Activated gamma-delta T cell treated with anti-CD3 and anti-CD28 coated beads, Interleukin-2, amount 50 U/mL, for 16 hours (primary cell): ENCODE data around the gene TNS3.
"Not testable (repeated sequence)": the region's sequence is repeated elsewhere in the genome, so short reads cannot be mapped to it uniquely, and the experiment has no call there.

Experiments used
- DNase-seq: peaks from one replicate; pipeline ENCODE4 v3.0.0-alpha.2; 2020; ENCODE audit warnings: low read depth

Gene TNS3

DNA sequence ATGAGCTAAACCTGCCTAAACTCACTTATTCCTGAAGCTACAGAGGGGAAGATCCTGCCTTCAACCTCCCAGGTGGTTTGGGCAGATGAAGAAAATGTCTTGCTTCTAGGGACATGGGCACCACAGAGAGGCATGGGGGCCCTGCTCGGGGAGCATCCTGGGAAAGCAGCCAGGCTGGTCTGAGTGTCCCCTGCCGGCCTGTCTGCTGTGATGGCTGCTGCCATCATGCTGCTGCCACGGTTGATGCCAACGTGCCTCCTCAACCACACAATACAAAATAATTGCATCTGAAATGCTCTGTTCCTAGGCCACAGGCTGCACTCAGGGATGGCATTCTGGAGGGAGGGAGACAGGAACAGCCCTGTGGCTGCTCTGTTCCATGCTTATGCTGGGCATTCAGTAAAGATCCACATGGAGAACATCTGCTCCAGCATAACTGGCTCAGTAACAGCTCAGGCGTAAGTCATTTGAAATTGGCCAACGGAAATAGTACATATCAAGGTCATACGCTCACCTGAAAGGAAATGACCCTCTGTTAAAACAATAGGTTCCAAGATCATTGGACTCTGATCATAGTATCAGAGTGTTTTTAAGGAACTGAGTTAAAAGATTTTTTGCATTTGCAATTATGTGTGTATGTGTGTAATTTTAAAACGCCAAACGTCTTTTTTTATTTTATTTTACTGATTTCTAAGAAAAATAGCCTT, 299.0 kb downstream of the TNS3 start:
- DNase-seq, result no peak

- no peak for DNase-seq
These were observed 299.8 kb downstream of the TNS3 start for GRCh38 chr7:47281966-47282643.

GRCh38 chr7:47281161-47281560, 300.8 kb downstream of the TNS3 start:
- no peak for DNase-seq

DNA sequence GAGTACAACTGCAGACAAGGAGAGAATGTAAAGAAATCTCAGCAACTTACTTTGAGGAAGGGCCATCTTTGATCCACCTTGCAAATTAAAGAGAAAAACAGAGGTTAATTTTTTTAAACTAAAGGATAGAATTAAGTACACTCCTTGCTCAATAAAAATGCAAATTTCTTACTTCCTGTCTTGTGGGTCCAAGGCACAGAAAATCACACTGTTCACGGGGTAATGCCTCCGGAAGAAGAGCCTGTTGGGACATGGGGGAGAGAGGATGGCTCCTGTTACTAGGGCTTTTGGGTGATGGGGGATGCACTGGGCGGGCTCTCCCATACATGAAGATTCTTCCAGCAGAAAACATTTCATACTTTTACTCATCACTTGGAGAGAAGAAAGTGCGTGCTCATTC, 301.8 kb downstream of the TNS3 start:
- no peak for DNase-seq

DNA sequence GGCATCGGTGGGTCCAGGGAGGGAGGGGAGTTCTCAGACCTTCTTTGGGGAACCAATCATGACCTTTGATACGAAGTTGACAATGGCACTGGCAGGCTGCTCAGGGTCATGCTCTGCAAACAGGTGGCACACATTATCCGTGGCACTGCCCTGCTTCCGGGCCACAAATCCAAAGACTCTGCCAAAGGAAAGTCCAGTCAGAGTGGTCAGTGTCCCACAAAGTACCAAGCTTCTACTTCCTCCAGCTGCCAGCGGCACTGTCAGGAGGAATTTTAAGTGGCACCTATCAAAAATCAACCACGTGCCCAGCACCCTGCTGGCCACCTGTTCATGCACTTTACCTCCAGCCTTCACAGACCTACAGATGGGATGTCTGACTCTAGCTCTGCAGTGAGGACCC, 303.9 kb downstream of the TNS3 start:
- no peak for DNase-seq

DNA sequence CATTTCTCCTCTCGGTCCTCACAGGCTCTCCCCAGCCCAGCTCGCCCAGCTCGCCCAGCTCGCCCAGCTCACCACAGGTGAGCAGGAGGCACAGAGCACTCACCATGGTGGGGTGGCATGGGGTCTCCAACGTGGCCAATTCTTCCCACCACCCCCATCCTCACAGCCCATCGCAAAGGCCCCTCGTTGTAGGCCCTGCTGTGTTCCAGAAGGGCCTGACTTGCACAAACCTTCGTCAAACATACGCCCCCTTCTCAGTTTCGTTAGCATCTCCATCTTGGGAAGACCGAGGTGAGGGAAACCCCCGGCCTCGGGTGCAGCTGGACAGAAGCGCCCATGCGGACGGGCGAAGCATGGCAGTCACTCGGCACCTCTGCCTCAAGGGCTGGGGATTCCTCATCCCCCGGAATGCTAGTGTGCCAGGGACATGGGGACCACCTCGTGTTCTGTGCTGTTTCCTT, 304.6 kb downstream of the TNS3 start:
- no peak for DNase-seq

DNA sequence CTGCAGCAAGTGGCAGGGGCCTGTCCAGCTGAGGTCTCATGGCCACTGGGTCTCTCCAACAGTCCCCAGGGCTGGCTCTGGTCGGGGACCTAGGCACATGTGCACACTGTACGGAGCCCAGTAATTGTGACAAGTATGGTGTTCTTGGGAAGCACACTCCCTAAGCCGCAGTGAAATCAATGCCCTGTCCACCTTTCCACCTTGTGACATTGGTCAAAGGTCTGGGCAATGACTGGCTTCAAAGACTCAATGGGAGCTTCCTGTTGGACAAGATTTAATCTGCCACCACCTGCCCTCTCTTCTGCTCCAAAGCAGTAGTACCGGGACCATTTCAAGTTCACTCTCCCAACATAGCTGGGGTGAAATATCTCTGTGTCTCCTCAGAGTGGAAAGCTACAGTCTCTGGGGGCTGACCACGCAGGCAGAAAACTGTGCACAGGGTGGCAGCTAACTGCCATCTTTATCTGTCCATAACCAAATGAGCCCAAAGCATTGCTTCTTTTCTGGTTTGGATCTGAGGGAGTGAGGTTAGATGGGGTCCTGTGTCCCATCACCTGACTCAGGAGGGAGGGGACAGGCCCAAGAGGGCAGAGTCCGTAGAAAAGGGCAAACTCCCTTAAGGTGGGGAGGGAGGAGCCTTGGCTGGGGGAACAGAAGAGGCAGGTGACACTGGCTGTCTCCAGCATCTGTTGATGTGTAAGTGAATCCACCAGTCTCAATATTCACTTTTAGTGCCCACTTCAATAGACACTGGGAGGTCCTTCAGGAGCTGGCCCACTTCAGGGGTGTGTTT, 307.7 kb downstream of the TNS3 start:
- DNase-seq, result no peak

- no peak for DNase-seq
These were observed 308.8 kb downstream of the TNS3 start for GRCh38 chr7:47273088-47273487.

DNA sequence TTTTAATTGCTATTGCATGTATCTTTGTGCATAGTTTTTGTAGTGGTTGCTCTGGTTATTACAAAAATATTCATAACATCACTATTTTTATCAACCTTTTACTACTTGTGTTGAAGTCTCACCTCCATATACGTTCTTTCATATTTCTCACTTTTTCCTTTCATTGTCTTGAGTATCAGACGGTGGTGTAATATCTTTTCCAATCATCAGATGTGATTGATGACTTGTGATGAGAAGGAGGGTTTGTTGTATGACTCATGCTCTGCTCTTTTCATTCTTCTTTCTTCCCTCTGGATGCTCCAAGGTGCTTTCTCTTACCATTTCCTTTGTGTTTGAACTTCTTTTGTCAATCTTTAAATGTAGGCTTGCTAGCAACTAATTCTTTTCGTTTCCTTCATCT, 310.2 kb downstream of the TNS3 start:
- no peak for DNase-seq

DNA sequence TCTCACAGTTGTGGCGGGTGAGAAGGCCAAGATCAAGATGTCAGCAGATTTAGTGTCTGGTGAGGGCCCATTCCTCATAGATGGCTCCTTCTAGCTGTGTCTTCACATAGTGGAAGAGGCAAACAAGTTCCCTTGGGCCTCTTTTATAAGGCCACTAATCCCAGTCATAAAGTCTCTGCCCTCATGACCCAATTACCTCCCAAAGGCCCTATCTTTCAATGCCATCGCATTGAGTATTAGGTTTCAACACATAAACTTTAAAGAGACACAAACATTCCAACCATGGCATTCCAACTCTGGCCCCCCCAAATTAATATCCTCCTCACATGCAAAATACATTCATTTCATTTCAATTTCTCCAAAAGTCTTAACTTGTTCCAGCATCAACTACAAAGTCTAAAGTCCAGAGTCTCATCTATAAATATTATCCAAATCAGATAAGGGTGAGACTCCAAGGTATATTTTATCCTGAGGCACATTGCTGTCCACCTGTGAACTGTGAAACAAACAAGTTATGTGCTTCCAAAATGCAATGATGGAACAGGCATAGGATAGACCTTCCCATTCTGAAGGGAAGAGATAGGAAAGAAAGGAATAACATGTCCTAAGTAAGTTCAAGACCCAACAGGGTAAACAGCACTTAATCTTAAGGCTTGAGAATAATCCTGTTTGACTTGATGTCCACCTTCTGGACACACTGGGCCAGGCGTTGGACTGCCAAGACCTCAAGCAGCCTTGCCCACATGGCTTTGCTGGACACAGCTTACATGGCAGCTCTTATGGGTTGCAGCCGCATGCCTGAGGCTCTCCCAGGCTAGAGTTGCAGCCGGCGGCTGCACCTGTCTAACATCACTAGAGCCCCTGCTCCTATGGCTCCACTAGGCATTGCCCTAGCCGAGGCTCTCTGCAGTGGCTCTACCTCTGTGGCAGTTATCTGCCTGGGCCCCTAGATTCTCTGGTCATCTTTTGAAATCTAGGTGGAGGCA, 312.8 kb downstream of the TNS3 start:
- no peak for DNase-seq

DNA sequence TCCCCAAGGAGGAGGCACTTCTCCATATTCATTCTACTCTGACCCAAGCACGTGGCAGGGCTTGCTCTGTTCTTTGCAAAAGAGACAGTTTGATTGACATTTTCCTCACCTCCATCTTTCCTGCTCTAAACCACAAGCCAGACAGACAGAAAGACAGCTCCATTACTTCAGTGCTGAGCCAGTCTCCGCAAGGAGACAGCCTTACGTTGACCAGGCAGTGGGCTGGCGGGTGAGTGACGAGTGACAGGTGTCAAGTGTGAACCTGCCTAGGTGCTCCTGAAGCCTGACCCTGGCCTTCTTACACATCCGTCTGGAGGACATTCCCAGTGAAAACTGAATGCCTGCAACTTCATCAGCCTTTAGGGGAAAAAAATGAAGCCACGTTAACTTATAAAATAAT, 314.6 kb downstream of the TNS3 start:
- DNase-seq, result no peak

- no peak for DNase-seq
These were observed 315.1 kb downstream of the TNS3 start for GRCh38 chr7:47266799-47267198.

DNA sequence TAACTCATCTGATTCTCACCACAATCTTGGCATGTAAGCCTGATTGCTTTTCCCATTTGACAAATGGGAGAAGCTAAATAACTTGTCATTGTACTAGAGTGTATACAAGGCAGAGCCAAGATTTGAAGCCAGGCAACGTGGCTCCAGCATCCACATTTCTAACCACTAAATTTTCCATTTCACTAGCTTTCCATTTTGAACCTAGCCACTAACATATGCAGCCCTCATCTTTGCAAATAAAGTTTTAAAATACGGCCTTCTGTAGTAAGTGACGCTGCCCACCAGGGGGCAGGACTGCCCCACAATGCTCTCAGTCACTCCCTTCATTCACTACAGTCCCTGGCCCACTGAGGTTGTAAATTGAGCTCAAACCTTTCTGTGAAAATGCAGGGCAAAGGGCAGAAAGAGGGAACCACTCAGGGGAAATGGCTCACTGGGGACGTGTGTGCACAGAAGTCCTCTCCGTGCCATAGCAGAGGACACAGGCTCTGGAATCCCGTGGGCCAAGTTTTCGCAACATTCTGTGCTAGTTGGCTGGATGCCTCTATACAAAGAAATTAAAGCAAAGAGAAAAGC, 315.7 kb downstream of the TNS3 start:
- no peak for DNase-seq

DNA sequence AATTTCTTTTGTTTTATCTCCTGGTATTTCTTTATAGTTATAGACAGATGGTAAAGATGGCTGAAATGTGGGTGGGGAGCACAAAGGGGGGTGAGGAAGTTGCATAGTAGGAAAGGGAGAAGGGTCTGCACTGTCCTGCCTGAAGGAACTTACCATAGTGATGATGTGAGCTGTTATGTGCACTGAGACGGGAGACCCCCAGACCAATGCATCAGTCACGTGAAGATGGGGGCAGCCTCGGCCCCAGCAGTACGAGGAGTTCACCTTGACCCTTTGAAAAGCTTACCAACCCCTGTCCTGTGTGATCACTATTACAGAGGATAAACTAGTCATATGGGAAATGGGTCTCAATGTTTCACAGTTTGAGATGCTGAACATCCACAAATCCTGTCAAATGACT, 316.3 kb downstream of the TNS3 start:
- no peak for DNase-seq

DNA sequence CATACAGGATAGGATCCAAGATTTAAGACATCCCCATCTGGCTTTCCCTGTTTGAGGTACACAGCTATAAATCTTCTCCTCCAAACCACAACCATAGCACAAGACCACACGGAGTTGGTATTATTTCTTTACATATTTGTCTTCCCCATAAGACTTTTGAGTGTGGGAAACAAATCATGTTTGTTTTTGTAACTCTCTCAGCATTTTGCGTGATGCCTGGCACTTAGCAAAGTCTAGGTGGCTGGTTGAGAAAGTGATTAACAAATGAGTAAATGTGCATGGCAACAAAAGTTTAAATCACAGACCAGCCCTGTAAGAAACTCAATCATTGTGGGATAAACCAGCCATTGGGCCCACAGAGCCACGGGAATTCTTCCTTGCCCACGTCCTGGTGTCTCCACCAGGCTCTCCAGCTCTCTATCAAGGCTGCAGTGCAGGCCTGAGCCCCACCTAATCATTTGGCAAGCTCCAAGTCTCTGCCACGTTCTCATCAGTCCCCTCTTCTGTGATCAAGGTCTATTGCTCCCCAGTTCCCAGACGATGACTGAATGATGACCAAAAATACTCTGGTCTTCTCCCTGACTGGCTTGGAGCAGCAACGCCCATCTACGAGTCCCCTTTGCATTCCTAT, 317.8 kb downstream of the TNS3 start:
- DNase-seq, result no peak

GRCh38 chr7:47262881-47263280, 319.0 kb downstream of the TNS3 start:
- no peak for DNase-seq

DNA sequence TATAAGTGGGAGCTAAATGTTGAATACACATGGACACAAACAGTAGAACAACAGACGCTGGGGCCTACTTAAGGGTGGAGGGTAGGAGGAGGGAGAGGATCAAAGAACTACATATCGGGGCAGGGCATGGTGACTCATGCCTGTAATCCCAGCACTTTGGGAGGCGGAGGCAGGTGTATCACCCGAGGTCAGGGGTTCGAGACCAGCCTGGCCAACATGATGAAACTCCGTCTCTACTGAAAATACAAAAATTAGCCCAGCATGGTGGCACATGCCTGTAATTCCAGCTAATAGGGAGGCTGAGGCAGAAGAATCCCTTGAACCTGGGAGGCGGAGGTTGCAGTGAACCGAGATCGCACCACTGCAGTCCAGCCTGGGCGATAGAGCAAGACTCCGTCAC, 319.8 kb downstream of the TNS3 start:
- not testable (repeated sequence) for DNase-seq

DNA sequence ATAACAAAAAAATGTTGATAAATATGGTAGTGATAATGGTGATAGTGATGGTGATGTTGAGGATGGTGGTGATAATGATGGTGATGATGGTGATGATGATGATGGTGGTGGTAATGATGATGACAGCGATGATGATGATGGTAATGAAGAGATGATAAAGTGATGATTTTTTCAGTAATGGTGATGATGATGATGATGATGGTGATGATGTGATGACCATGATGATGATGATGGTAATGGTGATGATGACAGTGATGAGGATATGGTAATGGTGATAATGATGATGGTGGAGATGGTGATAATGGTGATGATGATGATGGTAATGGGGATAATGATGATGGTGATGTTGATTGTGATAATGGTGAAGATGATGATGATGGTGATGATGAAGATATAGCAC, 321.6 kb downstream of the TNS3 start:
- DNase-seq, result no peak

DNA sequence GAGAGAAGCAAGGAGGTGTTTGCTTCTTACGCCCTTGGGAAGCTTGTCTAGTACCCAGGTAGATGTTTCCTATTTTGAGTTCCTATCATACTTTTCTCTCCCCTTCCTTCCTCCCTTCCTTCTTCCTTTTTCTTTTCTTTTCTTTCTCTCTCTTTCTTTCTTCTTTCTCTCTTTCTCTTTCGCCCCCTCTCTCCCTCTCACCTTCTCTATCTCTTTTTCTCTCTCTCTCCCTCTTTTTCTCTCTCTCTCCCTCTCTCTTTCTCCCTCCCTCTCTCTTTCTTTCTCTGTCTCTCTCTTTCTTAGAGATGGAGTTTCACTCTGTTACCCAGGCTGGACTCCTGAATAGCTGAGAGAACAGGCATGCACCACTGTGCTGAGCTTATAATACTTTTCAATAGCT, 322.2 kb downstream of the TNS3 start:
- no peak for DNase-seq

- DNase-seq, result no peak
These were observed 323.1 kb downstream of the TNS3 start for GRCh38 chr7:47258798-47259197.

DNA sequence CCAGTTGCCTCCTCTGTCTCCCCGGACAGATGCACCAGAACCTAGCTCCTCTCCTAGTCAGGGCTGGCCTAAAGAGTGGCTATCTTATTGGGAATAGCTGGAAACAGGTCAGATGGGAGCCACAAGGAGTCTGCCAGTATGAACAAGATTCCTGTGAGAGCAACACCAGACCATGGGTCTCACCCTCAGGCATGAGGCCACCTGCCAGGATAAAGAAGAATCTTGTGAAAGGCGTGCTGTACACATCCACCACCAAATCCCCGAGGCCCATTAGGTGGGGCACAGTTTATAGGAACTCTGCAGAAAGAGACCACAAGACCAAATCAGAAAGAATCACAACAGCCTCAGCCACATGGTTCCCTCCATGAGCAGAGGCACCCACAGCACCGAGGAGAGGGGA, 325.9 kb downstream of the TNS3 start:
- no peak for DNase-seq
